Spleen (tissue), 7 donors: ENCODE data around the gene MAP7D1.

ENCODE experiments used
- POLR2A ChIP-seq, 3 donors: fragments of 450-650 bp; IDR thresholded peaks; one replicate each; pipeline ENCODE4 v1.5.1; 2017; ENCODE audit warnings: antibody characterized with exemption in 3 of 3, mild to moderate bottlenecking in 1 of 3
- POLR2AphosphoS5 ChIP-seq, 3 donors: sonication (generic); formaldehyde crosslinking; IDR thresholded peaks; one replicate each; pipeline ENCODE4 v1.5.1; 2017; ENCODE audit warnings: antibody characterized with exemption in 3 of 3
- TF ChIP-seq, protein P1 (sequence below), 11 experiments: fragments of 200-600 bp in 7 of 11; fragments of 450-650 bp in 4 of 11; sonication (generic) in 4 of 11; IDR thresholded peaks in 8 of 11; conservative IDR thresholded peaks in 3 of 11; 1 replicate in 7 of 11; 2 replicates in 4 of 11; pipeline versions ENCODE4 v1.4.0 to v1.8.0; 2016 to 2021; ENCODE audit warnings: antibody characterized with exemption in 11 of 11, inconsistent platforms in 4 of 11, mild to moderate bottlenecking in 1 of 11
- donor health status: DM: no; HTN: no; CAD: no; lungs with moderate emphysema.
- donor health status: DM: no; HTN: no; CAD: no.
- donor health status: DM: no; HTN: no; CAD: no.

DNA sequence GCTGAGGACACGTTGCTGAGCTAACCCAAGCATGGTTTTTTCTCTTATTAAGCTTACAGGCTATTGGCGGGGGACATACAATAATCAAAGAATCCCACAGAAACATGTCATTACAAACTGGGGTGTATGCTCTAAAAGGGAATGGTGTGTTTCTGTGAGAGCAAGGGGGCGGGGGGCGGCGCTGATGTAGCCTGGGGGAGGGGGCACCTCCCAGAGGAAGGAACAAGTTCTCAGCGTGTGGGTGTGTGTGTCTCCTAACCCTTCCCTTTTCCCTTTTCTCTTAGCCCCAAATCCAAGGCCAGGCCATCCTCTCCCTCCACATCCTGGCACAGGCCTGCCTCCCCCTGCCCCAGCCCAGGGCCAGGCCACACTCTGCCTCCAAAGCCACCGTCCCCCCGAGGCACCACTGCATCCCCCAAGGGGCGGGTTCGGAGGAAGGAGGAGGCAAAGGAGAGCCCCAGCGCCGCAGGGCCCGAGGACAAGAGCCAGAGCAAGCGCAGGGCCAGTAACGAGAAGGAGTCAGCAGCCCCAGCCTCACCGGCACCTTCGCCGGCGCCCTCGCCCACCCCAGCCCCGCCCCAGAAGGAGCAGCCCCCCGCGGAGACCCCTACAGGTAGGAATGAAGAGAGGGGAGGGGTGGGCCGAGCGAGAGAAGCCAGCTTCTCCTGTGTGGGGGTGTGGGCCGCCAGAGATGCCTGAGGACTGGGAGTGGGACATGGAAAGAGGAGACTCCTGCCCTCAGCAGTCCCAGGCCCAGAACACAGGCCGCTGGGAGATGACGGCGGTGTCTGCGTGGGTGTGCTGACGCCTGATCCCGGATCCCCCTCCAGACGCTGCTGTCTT is 21.9 kb downstream of the MAP7D1 start:
- no peak for TF ChIP-seq POLR2A (IDR thresholded peaks at IDR 0.05)
- TF ChIP-seq, protein P1, sequence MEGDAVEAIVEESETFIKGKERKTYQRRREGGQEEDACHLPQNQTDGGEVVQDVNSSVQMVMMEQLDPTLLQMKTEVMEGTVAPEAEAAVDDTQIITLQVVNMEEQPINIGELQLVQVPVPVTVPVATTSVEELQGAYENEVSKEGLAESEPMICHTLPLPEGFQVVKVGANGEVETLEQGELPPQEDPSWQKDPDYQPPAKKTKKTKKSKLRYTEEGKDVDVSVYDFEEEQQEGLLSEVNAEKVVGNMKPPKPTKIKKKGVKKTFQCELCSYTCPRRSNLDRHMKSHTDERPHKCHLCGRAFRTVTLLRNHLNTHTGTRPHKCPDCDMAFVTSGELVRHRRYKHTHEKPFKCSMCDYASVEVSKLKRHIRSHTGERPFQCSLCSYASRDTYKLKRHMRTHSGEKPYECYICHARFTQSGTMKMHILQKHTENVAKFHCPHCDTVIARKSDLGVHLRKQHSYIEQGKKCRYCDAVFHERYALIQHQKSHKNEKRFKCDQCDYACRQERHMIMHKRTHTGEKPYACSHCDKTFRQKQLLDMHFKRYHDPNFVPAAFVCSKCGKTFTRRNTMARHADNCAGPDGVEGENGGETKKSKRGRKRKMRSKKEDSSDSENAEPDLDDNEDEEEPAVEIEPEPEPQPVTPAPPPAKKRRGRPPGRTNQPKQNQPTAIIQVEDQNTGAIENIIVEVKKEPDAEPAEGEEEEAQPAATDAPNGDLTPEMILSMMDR (IDR thresholded peaks at IDR 0.05 in 8 of 11, conservative IDR thresholded peaks at IDR 0.05 in 3 of 11), result no peak
- TF ChIP-seq POLR2AphosphoS5 (IDR thresholded peaks at IDR 0.05), result peak; percentile 6 to 30 (median 25)
